GM21381 (cell line): ENCODE data around the gene AKIP1.
"Not testable (repeated sequence)": the region's sequence is repeated elsewhere in the genome, so short reads cannot be mapped to it uniquely, and the experiment has no call there.

Experiments
- ATAC-seq: cut with Tn5 transposase; IDR thresholded peaks from one replicate; pipeline ENCODE4 v1.9.1; 2021; ENCODE audit warnings: mild to moderate bottlenecking, moderate library complexity; ENCODE audit not compliant: unreplicated experiment

AKIP1 gene, protein sequence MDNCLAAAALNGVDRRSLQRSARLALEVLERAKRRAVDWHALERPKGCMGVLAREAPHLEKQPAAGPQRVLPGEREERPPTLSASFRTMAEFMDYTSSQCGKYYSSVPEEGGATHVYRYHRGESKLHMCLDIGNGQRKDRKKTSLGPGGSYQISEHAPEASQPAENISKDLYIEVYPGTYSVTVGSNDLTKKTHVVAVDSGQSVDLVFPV

DNA sequence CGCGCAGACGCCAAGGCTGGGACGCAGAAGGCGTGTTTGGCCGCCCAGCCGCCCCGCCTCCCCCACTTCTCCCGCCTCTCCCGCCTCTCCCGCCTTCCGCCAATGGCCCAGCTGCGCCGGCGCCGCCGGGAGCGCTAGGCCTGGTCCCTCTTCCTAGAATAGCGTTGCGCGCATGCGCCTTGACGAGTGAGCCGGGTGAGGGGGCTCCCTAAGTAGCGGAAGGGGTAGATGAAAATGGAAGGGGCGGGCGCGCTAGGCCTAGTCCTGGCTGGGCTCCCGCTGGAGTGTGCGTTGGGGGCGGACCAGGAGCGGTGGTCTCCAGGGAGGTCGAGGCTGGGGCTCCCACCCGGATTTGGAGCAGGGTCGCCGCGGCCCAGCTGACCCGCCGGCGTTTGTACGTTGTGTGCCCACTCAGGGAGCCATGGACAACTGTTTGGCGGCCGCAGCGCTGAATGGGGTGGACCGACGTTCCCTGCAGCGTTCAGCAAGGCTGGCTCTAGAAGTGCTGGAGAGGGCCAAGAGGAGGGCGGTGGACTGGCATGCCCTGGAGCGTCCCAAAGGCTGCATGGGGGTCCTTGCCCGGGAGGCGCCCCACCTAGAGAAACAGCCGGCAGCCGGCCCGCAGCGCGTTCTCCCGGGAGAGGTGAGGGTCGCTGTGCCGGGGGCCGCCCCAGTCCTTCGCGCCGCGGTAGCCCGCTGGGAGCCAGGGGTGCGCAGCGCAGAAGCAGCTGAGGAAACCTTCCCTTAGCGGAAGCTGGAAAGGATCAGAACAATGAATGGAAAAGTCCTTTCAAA lies at the start of gene AKIP1:
TSS of gene AKIP1 (plus strand) at position 161 of the 795 bp plus-strand sequence. CDS start at position 422, 261 bp downstream.
- peak; percentile 71 for ATAC-seq

DNA sequence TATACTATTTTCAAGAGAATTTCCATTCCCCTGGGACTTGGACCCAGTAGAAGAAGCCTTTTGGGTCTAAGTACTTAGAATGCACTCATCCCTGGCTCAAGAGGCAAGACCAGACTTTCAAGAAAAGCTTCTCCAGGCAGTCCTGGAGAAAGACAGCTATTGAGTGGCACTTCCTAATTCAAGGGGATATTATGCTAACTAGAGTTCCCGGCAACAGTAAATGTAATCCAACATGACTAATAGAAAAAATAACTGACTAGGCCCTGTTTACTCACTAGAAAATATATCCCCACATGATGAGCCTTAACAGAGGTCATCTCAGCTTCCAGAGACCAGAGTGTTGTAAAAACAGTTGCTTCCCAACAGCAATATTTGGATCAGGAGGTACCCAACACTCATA lies 47.2 kb upstream of the AKIP1 start:
- ATAC-seq = no peak

- no peak for ATAC-seq
These were observed 45.7 kb upstream of the AKIP1 start for GRCh38 chr11:8865304-8865703.

DNA sequence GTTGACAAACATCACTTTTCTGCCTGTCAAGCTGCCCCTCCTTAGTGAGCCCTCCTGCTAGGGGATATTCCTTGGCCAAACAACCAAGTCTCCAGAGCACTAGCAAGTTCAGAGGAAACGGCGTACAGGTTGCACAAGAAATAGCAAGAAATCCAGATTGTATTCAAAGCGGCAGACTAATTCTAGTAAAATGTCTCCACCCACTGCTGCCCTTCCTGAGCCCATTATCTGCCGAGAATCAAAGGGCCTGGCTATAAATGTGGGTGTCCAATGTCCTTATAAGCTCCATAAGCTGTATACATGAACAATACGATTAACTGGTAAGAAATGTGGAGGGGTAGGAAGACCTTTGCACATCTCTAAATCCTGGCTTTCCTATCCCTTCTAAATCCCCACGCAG lies 44.0 kb upstream of the AKIP1 start:
- no peak for ATAC-seq

- no peak for ATAC-seq
These were observed 42.9 kb upstream of the AKIP1 start for GRCh38 chr11:8867931-8868631.

GRCh38 chr11:8870411-8871170 lies 40.4 kb upstream of the AKIP1 start:
- ATAC-seq = no peak

GRCh38 chr11:8871171-8871775 lies 39.7 kb upstream of the AKIP1 start:
- no peak for ATAC-seq

GRCh38 chr11:8871962-8872361 lies 39.0 kb upstream of the AKIP1 start:
- no peak for ATAC-seq

DNA sequence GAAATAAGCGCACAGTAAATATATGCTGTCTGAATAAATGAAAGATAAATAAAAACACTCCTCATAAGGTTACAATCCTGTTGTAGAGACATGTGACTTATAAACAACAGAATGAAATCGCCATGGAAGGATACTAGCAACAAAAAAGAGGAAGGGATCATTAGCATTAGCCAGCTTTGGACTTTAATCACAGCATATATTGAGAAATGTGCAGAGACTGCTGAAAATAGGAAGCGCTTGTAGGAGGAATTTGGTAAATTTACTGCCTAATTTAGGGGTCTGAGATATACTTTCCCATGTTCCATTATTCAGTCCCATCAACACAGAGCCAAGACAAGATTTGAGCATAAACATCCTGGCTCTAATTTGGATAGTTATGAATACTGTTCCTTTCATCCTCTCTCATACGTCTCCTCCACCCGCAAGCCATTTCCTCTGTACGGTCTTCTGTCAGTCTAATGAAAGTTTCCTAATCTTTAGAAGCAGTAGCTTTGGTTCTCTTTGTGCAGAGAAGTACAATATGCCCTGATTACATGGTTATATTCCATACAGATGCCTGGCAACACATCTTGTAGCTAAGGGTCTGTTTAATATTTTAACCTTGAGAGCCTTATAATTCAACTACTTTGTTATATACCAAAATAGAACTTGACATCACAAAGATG lies 37.1 kb upstream of the AKIP1 start:
- no peak for ATAC-seq

- ATAC-seq = no peak
These were observed 32.2 kb upstream of the AKIP1 start for GRCh38 chr11:8878771-8879170.

GRCh38 chr11:8881585-8881984 lies 29.4 kb upstream of the AKIP1 start:
- not testable (repeated sequence) for ATAC-seq

- no peak for ATAC-seq
These were observed 24.7 kb upstream of the AKIP1 start for GRCh38 chr11:8886322-8886721.

DNA sequence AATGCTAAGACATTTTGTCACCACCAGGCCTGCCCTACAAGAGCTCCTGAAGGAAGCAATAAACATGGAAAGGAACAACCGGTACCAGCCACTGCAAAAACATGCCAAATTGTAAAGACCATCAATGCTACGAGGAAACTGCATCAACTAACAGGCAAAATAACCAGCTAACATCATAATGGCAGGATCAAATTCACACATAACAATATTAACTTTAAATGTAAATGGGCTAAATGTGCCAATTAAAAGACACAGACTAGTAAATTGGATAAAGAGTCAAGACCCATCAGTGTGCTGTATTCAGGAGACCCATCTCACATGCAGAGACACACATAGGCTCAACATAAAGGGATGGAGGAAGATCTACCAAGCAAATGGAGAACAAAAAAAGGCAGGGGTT lies 19.8 kb upstream of the AKIP1 start:
- not testable (repeated sequence) for ATAC-seq

- ATAC-seq = no peak
These were observed 11.8 kb upstream of the AKIP1 start for GRCh38 chr11:8899119-8899753.

GRCh38 chr11:8905528-8906165 lies 5.3 kb upstream of the AKIP1 start:
- ATAC-seq = no peak

GRCh38 chr11:8907116-8907515 lies 3.9 kb upstream of the AKIP1 start:
- ATAC-seq = no peak

GRCh38 chr11:8908099-8908498 lies 2.9 kb upstream of the AKIP1 start:
- ATAC-seq = no peak

DNA sequence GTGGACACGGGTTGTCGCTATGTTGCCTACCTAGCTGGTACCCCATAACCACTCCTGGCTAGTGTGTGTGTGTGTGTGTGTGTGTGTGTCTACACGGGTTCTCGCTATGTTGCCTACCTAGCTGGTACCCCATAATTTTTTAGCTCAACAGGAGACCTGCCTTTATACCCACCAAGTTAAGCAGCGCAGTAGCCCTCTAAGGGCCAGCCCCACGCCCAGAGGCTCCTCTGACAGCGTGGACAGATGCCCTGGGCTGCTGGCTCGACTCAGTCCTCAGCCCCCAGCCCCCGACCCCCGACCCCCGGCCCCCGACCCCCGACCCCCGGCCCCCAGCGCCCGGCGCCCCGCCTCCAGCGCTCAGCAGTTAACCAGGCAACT lies 351 bp upstream of the AKIP1 start:
- peak; percentile 12 for ATAC-seq

DNA sequence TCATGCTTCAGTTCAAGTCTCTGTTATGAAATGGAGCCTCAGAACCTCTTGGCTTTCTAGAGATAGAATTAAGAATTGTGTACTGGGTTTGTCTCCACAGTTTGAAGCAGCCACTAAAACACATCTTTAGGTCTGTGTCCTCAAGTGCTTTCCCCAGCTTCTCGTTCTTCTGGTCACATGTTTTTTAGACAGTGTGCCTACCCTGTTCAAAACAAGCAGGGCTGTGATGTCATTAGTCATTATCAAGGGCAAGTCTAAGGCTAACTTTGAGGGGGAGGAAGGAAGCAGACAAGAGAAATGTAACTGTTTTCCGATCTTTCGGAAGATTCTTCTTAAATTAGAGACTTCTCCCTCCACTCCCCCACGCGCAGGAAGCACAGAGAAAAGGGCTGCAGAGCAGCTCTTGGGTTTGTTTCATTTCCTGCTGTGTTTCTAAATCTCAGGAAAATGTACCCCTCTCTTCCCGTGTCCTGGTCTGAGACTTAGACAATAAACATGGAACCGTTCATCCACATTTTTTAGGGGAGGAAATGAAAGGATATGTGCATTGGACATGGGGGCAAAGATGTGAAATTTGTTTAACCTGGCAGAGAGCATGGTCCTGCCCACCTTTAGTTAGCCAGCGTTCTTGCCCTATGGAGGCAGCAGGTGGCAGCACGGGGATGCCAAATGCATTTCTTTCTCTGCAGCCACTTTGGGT lies 3.1 kb downstream of the AKIP1 start:
- no peak for ATAC-seq
